NAMALWA (cell line): Measurements from ENCODE around the gene ZBED3.
A peak's percentile ranks its signal among the peaks of the same experiment; 100 is the strongest.
"Not testable (repeated sequence)": the region's sequence is repeated elsewhere in the genome, so short reads cannot be mapped to it uniquely, and the experiment has no call there.

Source experiments
- DNase-seq: peaks from one replicate; pipeline ENCODE4 v3.0.0-alpha.2; 2015; ENCODE audit warnings: low spot score

The ZBED3 gene

GRCh38 chr5:77086689-77087483 lies at the start of gene ZBED3:
ZBED3 (minus strand) TSS chr5:77087285; CDS start chr5:77077878, 9,407 bp downstream.
- peak; percentile 90 for DNase-seq

DNA sequence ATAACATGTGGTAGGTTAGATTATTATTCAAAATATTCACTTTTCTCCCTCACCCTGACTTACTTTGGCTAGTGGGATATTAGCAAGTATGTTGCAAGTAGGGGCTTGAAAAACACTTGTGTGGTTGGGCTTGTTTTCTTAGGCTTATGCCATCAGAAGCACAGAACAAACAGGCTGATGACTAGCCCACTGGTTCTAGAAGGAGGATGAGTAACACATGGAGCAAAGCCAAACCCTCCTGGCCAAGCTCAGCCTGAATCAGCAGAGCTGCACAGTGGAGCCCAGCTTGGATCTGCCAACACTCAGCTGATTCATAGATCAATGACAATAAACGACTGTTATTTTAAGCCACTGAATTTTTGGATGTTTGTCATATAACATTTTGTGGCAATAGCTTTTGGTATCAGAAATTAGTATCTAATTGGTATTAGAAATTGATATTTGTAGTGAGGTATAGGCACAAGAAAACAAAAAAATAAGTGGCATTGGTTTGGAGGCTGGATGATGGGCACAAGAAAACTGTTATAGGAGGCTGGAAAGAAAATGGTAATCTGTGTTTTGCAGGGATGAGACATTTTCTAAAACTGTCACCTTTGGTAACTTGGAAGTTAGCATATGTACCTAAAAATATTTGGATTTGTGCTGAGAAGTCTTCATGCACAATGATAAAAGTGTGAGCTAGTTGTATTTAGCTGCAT lies 46.1 kb upstream of the ZBED3 start:
- DNase-seq: no peak

GRCh38 chr5:77131361-77131760 lies 44.3 kb upstream of the ZBED3 start:
- DNase-seq: no peak

- peak; percentile 62 for DNase-seq
These were observed 42.4 kb upstream of the ZBED3 start for GRCh38 chr5:77129391-77129990.

DNA sequence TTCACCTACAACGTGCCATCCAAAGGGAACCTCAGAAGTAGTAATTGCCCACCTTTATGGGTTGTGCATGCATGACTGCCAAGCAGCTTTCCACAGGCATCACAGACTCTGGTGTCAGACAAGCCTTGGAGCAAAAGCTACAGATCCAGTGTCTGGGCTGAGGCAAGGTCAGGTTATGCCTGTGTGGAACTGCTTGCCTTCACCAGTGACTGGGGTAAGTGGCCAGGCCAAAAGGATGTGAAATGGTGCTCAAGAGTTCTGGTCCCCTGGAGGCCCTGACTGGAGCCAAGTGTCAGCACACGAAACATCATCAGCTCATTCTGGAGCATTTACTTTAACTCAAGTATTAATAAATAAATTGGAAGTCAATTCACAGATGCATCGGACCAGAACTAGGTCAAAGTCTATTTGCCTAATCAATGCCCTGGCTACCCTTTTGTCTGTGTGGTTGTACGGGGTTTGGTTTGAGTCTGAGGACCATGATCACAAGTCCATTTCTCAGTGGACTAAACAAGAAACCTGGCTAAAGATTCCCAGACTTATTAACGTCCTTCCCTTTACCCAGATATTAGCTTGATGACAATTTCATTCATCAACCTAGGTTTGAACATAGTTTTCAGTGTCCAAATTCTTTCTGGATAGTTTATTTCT lies 41.5 kb upstream of the ZBED3 start:
- no peak for DNase-seq

DNA sequence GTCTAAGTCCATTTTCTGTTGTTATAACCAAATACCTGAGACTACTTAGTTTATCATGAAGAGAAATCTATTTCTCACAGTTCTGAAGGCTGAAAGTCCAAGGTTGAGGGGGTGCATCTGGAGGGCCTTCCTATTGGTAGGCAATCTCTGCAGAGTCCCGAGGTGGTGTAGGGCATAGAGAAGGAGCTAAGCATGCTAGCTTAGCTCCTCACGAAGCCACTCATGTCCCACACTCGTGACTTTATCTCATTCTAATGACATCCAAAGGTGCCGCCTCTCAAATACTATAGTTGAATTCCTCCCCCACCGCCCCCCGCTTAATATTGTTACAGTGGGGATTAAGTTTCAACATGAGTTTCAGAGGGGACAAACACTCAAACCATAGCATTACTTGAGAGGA lies 36.0 kb upstream of the ZBED3 start:
- DNase-seq: no peak

- no peak for DNase-seq
These were observed 33.6 kb upstream of the ZBED3 start for GRCh38 chr5:77120706-77121105.

- DNase-seq: no peak
These were observed 33.0 kb upstream of the ZBED3 start for GRCh38 chr5:77120086-77120485.

DNA sequence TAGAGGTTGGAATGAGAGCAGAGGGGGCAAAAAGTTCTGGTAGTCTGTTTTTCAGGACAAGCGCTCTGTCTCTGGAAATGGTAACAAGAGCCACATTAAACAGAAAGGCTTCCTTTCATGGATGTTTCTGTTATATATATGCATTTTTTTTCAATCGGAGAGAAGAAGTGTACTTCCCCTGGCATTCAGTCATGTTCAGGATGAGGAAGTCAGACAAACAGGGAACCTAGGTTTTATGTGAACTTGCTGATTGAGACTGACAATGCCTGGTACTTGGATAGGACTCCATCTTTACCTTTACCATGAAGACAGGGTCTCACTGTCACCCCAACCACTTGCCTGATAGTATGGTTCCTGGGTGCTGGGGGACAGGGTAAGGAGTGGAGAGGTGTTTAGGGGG lies 30.1 kb upstream of the ZBED3 start:
- DNase-seq: no peak

DNA sequence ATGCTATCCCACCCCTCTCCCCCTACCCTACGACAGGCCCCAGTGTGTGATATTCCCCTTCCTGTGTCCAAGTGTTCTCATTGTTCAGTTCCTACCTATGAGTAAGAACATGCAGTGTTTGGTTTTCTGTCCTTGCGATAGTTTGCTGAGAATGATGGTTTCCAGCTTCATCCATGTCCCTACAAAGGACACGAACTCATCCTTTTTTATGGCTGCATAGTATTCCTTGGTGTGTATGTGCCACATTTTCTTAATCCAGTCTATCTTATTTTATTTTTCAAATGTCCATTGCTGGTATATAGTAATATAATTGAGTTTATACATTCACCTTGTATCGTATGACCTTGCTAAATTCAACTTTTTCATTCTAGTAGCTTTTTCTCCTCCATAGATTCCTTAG lies 19.9 kb upstream of the ZBED3 start:
- not testable (repeated sequence) for DNase-seq

- no peak for DNase-seq
These were observed 17.7 kb upstream of the ZBED3 start for GRCh38 chr5:77104813-77105212.

DNA sequence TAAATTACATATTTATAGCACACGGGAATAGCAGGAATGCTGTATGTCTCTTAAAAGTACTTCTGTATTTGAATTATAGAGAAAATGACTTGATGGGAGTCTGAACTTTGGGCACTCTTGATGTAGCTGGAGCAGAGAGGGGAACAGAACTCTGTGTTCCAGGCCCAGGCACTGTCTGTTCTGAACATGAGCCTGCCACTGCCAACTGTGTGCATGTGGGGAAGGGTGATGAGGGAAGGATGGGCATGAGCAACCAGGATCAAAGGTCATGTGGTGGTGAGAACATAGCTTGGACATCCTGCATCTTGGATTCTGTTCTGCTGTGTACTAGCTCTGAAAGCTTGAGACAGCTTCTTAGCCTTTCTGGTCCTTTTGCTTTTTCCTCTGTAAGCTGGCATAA lies 16.4 kb upstream of the ZBED3 start:
- no peak for DNase-seq

DNA sequence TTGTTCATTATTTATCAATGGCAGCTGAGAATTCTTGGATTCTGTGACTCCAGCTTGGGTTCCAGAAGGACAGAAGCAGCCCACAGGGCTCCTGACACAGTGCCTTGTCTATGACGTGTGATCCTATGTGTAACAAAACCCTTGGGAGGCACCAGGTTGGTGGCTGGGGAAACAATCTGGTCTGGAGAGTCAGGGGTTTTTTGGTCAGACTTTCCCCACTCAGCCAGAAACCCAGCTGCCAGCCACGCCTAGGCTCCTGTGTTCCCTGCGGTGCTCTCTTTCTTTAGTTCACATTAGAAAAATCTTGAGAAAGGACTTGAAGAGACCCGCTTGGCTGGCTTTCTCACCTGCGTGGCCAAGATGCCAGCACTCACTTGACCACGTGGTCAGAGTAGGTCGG lies 15.5 kb upstream of the ZBED3 start:
- no peak for DNase-seq

- DNase-seq: no peak
These were observed 14.2 kb upstream of the ZBED3 start for GRCh38 chr5:77101298-77101697.

DNA sequence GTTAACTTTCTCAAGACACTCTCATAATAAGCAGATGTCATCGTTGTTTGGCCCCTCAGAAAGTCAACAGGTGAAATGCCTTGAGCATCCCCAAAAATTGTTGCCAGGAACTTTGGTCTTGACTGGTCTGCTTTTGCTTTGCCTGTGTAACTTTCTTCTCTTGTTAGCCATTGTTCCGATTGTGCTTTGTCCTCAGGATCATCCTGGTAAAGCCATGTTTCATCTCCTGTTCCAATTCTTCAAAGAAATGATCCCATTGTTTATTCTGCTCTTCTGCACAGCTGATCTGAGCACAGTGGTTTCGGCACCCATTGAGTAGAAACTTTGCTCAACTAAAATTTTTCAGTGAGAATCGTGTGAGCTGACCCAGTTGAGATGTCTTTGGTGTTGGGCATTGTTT lies 8.1 kb upstream of the ZBED3 start:
- no peak for DNase-seq

- no peak for DNase-seq
These were observed 588 bp upstream of the ZBED3 start for GRCh38 chr5:77087484-77088261.

- DNase-seq: no peak
These were observed 757 bp downstream of the ZBED3 start for GRCh38 chr5:77086368-77086688.

DNA sequence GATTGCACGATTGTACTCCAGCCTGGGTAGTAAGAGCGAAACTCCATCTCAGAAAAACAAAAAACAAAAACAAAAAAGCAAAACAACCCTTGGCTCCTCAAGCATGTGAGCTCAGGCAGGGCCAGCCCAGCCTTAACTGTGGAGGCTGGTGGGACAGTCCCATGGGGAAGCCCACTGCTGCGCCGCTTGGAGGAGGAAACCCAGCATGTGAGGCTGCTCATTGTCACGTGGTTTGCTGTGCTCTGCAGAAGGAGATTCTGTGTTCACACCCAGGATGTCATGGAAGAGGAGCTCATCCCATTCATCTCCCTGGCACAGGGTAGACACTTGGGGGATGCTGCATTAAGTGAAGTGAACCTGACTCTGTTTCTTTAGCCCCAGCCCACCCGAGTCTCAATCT lies 4.0 kb downstream of the ZBED3 start:
- DNase-seq: no peak

DNA sequence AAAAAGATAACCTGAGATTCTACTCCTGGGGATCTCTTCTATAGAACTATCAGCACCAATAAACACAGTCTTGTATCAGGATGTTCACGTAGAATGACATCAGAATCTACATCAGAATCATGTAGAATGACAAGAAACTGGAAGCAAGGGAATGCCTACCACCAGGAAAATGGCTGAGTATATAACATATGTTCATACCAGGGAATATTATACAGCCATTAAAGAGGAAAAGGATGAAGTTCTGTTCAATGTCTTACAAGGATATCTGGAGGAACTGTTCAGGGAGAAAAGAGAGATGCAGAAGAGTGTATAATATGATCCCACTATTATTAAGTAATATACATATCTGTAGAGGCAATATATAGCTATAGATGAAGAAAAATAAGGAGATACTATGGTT lies 4.8 kb downstream of the ZBED3 start:
- DNase-seq: no peak

GRCh38 chr5:77080905-77081304 lies 6.2 kb downstream of the ZBED3 start:
- no peak for DNase-seq

DNA sequence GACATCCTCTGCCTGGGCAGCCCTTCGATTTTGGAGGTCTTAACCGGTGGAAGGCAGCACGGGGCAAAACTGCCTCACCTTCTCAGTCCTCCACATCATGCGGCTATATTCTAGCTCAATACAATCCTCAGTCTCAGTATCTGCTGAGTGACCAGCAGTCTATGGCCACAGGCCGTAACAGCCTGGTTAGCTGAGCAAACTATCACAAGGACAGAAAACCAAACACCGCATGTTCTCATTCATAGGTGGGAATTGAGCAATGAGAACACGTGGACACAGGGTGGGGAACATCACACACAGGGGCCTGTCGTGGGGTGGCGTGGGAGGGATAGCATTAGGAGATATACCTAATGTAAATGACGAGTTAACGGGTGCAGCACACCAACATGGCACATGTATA lies 6.6 kb downstream of the ZBED3 start:
- not testable (repeated sequence) for DNase-seq

DNA sequence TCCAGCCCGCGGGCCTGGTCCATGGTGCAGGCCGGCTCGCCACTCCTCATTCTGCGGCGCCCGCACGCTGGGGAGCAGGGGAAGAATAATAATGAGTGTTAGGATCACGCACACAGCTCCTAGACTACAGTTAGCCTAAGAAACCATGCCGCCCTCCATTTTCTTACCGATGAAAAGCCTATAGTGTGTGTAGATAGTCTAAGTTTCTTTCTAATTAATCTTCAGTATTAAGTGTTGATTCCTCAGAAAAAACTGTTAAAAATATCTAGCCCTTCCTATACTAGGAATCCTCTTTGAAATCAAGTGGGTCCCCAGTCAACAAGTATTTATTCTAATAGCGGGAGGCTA lies 9.3 kb downstream of the ZBED3 start:
- no peak for DNase-seq
